Neural cell (in vitro differentiated cells): Measurements from ENCODE around the gene EYA4.

Experiments used
- CTCF ChIP-seq: fragments of 450-650 bp; IDR thresholded peaks from 2 replicates; pipeline ENCODE4 v1.5.1; 2014; ENCODE audit warnings: antibody characterized with exemption, mild to moderate bottlenecking, moderate library complexity; ENCODE audit not compliant: poor library complexity, severe bottlenecking
- EP300 ChIP-seq: fragments of 450-650 bp; conservative IDR thresholded peaks from 2 replicates; pipeline ENCODE4 v1.6.1; 2014; ENCODE audit warnings: antibody characterized with exemption, mild to moderate bottlenecking, moderate library complexity; ENCODE audit not compliant: poor library complexity, severe bottlenecking
- MXI1 ChIP-seq: fragments of 450-650 bp; conservative IDR thresholded peaks from 2 replicates; pipeline ENCODE4 v1.6.1; 2014; ENCODE audit warnings: antibody characterized with exemption, mild to moderate bottlenecking; ENCODE audit not compliant: poor library complexity, severe bottlenecking
- POLR2AphosphoS5 ChIP-seq: IDR thresholded peaks from 2 replicates; pipeline ENCODE4 v1.6.1; 2012
- REST ChIP-seq: IDR thresholded peaks from 2 replicates; pipeline ENCODE4 v1.6.1; 2012; ENCODE audit warnings: borderline replicate concordance
- SMC3 ChIP-seq: fragments of 450-650 bp; conservative IDR thresholded peaks from 2 replicates; pipeline ENCODE4 v1.6.1; 2014; ENCODE audit warnings: antibody characterized with exemption, mild to moderate bottlenecking, moderate library complexity; ENCODE audit not compliant: poor library complexity

- TF ChIP-seq CTCF: no peak
- no peak for TF ChIP-seq SMC3
- no peak for TF ChIP-seq POLR2AphosphoS5
- no peak for TF ChIP-seq MXI1
- TF ChIP-seq REST: no peak
- TF ChIP-seq EP300: no peak
Measured at GRCh38 chr6:133447924-133448323, 206.8 kb downstream of the EYA4 start.
